ENCODE data around the gene ARHGEF37.

- TF ChIP-seq POLR2A (IDR thresholded peaks at IDR 0.05) (no peak), CTCF (IDR thresholded peaks at IDR 0.05) (no peak)
These were observed 57.4 kb downstream of the ARHGEF37 start for GRCh38 chr5:149638546-149639241.
